GM19351 (cell line): ENCODE results near the gene TRIP6.
A peak's percentile ranks its signal among the peaks of the same experiment; 100 is the strongest.

Experiments
- ATAC-seq: cut with Tn5 transposase; IDR thresholded peaks from one replicate; pipeline ENCODE4 v1.9.1; 2021; ENCODE audit warnings: mild to moderate bottlenecking, moderate library complexity; ENCODE audit not compliant: unreplicated experiment

TRIP6 gene

DNA sequence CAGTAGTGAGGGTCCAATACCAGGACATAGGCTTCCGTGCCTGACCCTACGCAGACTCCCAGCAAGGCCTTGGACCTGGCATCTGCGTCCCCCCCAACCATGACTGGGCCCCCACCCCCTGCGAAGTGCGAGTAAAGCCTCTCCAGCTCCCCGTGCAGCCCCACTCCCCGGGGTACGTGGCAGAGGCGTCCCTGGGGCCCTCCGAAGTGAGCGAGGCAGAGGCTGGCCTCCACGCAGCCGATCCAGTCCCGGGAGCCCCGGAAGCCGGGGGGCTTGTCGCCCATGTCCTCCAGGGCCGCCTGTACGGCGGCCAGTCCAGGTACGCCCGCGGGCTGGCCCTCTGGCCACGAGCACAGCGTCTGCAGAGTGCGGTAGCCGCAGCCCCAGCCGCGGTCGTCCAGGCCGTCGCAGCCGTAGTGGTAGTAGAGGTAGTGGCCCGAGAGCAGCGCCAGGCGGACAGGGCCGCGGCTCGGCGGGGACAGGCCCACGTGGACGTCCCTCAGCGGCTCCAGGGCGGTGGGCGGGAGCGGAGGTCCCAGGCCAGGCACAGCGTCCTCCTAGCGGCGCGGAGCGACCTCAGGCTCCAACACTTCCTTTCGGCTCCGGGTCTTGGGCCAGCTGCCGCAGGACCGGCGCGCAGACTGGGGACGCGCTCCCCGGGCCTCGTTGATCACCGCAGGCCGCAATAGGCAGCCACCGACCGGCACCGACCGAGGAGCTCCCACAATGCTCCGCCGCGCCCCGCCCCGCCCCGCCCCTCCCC lies 22.0 kb downstream of the TRIP6 start, which contains the start of gene UFSP1:
Gene UFSP1 (minus strand): TSS at position 728 of the 763 bp plus-strand sequence. CDS start 444 bp downstream, at position 284.
- ATAC-seq: peak; percentile 24

DNA sequence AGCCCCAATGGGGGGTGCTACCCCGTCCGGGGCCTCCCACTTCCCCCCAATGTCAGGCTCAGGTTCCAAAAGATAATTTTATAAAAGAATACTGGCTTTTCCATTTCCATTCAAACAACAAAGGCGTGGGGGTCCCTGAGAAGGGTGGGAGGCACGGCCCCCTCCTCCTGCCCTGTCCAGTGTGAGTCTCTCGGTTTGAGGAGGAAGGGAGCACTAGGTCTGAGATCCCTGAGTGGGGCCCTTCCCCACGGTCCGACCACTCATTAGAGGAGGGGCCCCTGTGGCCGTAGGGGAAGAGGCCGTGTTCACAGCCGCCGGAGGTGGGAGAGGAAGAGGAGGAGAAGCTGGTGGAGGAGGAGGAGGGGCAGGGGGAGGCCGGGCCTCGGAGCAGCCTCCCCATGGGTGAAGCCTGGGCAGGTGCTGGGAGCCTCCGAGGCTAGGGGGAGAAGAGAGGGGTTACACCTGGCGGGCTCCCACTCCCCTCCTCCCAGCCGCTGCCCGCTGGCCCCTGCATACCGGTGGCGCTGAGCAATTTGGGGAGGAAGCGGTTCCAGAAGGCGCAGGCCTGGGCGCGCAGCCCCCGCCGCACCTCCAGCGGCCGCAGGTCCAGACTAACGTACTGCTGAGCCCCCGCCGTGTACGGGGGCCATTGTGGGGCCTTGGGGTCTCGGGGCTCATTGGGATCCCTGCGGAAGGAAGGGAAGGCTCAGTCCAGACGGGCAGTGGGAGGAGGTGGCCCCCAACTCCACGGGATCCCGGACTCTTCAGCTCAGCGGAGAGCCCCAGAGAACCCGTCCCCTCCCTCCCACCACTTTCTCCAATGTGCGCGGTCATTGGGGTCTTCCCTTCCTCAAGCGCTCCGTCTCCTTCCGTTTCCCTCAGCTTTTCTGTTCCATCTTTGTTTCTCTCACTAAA lies 23.7 kb downstream of the TRIP6 start:
- ATAC-seq: no peak

DNA sequence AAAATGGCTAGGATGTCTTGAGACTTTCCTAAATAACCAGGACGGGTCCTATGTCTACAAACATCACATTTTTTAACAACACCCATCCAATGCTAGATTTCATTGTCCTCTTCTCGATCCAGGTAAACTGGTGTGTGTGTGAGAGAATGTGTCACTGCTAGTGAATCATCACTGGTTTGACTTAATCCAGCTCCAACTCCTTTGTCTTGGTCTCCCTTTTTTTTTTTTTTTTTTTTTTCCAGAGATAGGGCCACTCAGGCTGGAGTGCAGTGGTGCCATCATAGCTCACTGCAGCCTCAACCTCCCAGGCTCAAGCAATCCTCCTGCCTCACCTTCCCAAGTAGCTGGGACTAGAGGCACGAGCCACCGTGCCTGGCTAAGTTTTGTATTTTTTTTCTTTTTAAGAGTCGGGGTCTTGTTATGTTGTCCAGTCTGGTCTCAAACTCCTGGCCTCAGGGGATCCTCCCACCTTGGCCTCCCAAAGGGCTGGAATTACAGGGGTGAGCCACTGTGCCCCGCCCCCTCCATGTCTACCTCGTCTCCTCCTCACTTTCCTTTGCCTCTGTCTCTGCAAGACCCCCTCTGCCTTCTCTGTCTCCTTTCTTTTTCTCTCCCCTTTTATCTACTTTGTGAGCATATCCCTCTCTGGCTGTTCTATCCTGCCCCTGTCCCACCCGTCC lies 24.5 kb downstream of the TRIP6 start:
- ATAC-seq: no peak

DNA sequence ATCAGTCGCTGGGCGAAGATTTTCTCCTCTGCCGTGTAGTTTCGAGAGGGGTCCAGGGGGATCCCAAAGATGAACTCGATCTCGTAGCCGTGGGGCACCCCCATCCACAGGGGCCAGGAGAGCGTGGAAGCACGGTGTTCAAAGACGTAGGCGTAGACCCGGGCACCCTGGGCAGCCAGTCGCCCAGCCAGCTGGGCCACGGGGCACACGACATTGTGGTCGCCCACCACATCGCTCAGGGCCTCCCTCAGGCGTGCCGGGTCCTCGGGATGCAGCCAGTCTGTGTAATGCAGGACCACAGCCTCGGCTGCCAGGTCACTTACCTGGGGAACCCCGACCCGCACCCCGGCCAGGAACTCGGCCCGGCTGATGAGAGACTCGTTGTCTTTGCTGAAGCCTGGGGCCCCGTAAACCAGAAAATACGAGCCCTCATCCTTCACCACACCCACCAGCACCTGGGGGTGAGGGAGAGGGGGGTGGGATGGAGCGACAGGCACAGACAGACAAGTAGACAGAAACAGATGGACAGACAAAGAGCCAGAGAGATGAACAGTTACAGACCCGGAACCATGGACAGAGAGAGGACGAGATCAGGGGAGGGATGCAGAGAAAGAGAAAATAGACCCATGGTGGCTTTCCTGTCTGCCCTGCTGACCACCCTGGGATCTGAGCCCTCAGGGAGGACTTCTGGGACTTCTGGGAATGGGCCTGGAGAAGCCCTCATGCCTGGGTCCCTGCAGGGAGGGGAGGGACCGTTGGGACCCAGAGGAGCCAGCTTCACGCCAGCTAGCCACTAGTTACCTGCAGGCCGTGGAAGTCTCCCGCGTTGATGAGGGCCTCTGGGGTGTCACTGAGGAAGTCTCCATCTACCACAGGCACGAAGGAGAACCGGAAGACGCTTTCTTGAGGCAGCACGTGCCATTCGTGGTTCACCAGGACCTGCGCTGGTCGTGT lies 25.5 kb downstream of the TRIP6 start:
- ATAC-seq: no peak

DNA sequence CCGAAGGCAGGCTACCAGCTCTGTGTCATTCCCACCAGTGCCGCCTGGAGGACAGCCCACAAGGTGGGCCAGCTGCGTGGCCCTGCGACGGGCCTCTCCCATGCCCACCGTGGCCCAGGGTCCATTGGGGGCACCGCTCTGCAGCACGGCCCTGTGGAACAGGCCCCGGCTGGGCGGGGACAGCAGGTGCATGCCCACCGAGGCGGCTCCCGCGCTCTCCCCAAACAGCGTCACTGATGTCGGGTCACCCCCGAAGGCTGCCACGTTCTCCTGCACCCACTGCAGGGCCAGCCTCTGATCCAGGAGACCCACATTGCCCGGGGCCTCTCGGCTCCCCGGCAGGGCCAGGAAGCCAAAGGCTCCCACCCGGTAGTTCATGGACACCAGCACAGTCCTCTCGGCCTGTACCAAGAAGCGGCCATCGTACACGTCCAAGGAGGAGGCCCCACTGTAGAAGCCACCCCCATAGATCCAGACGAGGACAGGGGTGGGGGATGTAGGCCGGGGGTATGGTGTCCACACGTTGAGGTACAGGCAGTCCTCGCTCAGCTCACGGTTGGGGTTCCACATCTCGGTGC lies 26.2 kb downstream of the TRIP6 start:
- no peak for ATAC-seq

DNA sequence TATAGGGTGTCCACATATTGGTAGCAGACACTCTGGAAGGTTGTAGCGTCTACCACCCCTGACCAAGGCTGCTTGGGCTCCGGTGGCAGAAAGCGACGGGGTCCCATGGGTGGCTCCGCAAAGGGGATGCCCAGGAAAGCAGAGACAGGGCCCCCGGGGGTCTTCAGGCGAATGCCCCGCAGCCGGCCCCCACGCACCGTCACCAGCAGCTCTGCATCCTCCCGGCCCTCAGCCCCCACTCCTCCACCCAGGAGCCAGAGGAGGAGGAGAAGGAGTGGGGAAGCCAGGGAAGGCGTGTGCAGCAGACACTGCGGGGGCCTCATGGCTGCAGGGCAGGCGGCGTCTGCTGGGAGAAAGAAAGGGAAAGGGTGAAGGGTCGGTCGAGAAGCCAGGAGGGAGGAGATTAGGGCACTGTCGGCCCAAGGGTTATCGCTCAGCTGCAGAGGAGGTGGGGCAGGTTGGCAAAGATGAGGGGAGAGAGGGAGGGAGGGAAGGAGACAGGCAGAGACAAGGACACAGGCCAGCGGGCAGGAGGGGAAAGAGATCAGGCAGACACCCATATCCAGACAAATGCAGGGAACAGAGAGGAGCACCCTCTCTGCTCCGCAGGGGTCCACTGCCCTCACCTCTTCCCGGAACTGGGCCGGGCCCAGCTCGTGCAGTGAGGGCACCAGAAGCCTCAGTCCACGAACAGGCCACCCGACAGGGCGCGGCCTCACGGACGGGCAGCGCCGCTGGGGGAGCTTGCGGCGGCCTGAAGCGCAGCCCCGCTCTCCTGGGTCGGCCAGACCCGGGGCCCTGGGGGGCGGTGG lies 26.9 kb downstream of the TRIP6 start:
- ATAC-seq: no peak

DNA sequence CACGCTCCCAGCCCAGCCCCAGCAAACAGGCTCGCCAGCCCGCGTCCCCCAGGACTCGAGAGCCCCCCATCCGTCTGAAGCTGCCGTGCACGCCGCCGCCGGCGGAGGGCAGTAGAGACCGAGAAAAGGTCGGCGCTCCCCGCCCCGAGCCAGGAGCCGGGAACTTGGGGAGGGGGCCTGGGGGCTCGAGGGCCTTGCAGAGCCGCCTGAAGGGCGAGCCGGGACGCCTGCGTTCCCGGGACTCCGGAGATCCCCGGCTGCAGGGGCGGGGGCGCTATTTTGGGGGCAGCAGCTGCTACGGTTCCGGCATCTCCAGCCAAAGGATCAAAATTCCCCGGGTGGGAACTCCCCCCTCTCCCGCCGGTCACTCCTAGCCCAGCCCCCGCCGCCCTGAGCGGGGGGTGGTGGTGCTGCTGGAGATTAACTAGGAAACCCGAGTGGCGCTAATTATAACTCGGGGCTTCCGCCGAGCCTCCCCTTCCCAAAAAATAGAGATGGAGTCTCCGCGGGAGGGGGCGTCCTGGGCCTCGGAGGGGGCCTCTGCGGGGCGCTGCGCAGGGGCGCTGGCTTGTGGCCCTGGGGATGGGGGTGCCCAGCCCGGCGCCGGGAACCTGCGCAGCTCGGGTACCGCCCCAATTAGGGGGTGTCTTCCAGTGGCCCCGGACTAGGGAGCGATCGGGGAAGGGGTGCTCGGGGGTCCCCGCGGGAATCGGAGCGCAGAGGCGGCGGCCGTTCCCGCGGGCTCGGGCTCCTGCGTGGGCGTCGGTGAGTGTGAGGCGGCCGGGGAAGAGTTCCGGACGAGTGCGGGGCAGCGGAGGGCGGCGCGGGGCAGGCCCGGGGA lies 27.9 kb downstream of the TRIP6 start:
- ATAC-seq: no peak

DNA sequence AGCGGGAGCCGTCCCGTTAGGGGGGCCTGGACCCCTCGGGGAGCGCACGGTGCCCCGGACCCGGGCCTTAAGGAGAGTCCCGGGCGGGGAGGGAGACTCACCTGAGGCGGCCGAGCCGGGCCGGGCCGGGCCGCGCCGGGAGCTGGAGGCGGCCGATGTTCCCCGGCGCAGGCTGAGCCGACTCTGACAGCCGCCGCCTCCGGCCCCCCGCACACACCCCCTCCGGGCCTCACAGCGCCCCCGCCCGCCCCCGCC lies 28.4 kb downstream of the TRIP6 start, which contains the start of gene ACHE:
Gene ACHE (minus strand): TSS at position 188 of the 255 bp plus-strand sequence. CDS start 1,656 bp downstream, outside the sequence.
- no peak for ATAC-seq

DNA sequence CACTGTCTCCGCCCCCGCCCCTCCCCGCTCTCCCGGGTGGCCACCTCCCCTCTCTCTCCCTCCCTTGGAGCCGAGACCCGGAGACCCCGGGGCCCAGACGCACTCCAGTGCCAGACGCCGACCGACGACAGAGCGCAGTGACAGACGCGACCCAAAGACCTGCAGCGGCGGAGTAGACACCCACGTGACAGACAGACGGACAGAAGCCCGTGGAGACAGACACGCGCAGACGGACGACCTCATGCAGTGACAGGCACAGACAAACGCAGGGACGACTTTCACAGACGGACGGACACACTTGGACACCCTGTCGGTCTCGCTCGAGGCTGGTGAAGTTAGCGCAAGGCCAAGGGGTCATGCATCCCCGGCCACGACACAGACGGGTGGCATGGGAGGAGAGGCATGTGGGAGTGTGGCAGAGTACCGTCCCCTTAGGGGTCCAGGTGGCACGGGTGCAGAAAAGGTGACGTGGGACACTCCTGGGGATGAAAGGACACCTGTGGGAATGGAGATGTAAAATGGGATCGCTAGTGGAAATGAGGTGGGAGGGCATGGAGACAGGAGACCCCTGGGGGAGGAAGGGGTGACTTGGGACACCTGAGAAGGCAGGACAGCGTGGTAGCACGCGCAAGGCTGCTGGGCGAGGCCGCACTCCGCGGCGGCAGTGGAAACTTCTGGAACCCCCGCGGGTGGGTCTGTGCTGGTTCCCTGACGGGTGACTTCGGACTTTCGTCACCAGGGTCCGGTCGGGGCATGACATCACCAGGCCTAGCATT lies 29.0 kb downstream of the TRIP6 start:
- no peak for ATAC-seq

DNA sequence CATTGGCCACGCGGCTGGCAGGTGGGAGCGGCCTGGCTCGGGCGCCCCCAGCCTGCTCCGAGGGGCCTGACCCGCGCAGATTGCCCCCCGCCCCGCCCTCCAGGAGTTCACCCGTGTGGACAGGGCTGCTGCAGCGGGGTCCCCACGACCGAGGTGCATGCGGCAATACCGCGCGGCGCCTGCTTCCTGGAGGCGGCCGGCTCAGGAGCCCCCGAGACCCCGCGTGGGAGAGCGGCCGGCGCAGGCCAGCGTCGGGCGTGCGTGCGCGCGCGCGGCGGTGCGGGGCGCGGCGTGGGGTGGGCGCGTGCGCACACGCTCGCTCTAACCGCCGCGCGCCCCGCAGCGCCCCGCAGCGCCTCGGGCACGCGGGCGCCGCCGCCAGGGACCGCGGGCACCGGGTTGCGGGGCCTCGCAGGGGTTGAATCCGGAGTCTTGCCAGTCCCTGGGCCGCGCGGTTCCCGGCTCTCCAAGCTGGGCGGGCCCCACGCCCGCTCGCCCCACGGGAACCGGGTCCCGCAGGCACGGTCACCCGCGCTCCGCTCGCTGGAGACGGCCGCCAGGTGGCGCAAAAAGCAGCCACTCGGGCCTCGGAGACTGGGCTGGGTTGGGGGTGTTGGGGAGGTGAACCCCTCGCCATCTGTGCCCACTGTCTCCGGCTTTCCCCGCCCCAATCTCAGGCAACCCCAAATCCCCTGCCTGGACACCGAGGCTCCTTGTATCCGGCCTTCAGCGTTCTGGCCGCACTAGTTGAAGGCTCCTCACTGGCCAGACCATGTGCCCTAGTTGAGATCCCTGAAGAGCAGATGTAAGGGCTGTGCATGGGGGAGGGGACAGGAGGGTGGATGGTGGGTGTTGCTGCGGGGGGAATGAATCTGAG lies 29.8 kb downstream of the TRIP6 start:
- no peak for ATAC-seq

DNA sequence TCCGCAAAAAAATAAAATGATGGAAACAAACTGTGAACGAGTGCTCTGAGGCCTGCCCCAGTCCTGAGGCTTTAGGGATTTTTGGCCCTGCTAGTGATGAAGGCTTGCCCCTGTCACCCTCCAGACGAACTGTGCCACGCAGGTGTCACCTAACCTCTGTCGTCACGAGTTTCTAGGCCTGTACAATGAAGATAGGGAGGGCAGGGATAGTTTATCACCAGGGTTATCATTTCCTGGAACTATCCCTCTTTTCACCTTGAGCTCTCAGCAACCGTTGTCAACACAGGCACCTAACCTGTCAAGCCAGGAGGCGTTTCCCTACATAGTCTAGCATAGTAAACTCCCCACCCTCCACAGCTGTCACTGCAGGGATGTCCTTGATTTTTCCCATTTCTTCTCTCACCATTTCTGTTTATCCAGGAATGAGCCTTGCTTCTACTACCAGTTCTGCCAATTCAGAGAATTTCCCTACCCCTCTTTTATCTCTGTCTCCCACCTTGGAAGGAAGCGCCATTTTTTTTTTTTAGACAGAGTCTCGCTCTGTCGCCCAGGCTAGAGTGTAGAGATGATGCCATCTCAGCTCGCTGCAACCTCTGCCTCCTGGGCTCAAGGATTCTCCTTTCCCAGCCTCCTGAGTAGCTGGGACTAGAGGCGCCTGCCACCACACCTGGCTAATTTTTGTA lies 30.7 kb downstream of the TRIP6 start:
- ATAC-seq: no peak

DNA sequence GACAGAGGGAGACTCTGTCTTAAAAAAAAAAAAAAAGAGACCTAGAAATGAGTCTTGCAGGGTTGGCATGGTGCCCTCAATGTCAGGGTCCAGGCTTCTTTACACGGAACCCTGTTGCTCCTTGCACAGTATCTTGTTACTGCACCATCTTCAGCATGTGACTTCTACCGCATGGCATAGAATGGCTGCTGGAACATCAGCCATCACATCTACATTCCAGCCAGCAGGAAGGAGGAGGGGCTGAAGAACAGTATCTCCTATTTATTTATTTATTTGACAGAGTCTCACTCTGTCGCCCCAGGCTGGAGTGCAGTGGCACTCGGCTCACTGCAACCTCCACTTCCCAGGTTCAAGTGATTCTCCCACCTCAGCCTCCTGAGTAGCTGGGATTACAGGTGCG lies 32.2 kb downstream of the TRIP6 start:
- ATAC-seq: no peak

DNA sequence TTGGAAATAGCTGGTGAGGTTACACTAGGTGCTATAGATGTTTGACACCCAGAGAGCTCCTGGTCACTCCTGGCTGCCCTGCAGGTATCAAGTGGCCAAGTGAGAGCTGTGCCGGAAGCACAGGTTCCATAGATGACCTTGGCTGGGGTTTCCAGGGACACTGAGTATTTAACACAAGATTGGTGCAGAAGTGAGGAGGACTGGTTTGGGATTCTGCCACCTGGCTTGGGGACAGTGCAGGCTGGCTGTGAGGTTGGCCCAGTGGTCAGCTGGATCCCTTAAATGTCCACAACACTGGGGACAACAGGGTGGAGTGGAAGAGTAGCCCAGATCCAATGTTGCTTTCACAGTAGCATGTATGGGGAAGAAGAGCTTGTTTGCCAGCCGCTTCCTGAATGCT lies 33.8 kb downstream of the TRIP6 start:
- no peak for ATAC-seq

DNA sequence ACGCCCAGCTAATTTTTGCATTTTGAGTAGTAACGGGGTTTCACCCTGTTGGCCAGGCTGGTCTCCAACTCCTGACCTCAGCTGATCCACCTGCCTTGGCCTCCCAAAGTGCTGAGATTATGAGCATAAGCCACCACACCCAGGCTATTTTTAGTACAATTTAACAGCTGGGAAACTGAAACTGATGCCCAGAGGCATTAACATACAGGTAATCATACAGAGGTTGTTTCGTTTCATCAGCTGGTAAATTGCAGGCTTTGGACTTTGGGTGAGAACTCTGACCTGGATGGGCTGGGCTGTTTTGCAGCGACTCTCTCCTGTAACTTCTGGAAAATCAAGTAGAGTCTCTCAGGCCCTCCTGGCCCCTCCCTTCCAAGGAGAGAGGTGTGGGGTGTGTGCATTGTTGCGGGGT lies 34.7 kb downstream of the TRIP6 start:
- no peak for ATAC-seq

DNA sequence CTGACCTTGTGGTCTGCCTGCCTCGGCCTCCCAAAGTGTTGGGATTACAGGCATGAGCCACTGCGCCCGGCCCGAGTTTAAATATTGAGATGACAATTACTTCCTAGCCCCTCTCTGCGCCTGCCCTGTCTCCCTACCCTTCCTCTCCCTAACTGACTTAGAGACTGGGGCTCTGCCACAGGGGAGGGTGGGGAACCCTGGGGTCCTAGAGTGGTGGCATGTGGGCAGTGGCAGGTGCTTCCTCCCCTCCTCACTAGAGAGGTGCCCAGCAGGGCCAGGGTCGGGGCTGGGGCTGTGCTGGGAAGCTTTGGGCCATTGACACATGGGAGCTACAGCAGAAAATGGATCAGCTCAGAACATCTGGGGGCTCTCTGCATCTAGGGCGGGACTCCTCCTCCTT lies 35.5 kb downstream of the TRIP6 start:
- ATAC-seq: no peak

DNA sequence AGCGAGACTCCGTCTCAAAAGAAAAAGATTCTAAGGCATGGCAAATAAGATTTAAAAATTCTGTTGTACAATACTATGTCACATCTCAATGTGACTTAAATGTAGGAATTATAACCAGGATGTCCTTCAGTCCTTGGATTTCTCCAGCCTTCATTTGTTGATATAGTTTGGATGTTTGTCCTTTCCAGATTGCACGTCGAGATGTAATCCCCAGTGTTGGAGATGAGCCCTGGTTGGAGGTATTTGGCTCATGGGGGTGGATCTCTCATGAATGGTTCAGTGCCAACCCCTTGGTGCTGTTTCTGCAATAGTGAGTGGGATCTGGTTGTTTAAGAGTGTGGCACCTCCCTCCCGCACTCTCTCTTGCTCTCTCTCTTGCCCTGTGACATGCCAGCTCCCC lies 41.3 kb downstream of the TRIP6 start:
- no peak for ATAC-seq
